PC-9 (cell line): ENCODE measurements around the gene UGGT1. TPM values are rescaled to one million over a fixed set of nuclear protein-coding genes. Genes with fewer than 3 reads are reported as not detected.

ENCODE experiments used
- BruUV-seq: library from RNA; stranded (reverse); fragments of 400-500 nt; replicated peaks from 2 replicates; lab custom pipeline; 2021; lab: Mats Ljungman, UMichigan
- CTCF ChIA-PET: fragments of 300-600 bp; sonication (Branson Sonifier 250); formaldehyde crosslinking; loops from one replicate; lab custom pipeline; 2022; ENCODE audit warnings: antibody characterized with exemption; lab: Charles Lee
- POLR2A ChIA-PET: fragments of 300-600 bp; sonication (Branson Sonifier 250); formaldehyde crosslinking; loops from one replicate; lab custom pipeline; 2022; ENCODE audit warnings: antibody characterized with exemption; ENCODE audit not compliant: unreplicated experiment; lab: Charles Lee
- DNase-seq, 2 experiments: peaks; one replicate each; pipeline versions ENCODE4 v3.0.0 to v3.0.0-alpha.2; 2015 to 2022; ENCODE audit warnings: mixed read lengths in 1 of 2
- H2AFZ ChIP-seq: fragments of 200-600 bp; sonication (generic); 2 replicates; pipeline ENCODE4 v1.8.1; 2017; ENCODE audit warnings: antibody characterized with exemption
- H3F3A ChIP-seq: fragments of 200-600 bp; sonication (generic); 2 replicates; pipeline ENCODE4 v1.8.1; 2017; ENCODE audit warnings: antibody characterized with exemption, mild to moderate bottlenecking, low read depth; ENCODE audit not compliant: insufficient read depth
- H3K27ac ChIP-seq: fragments of 200-600 bp; sonication (generic); 2 replicates; pipeline ENCODE4 v1.6.1; 2016; ENCODE audit warnings: mixed run types
- H3K27me3 ChIP-seq: fragments of 200-600 bp; sonication (generic); 2 replicates; pipeline ENCODE4 v1.6.1; 2016; ENCODE audit warnings: low read depth, mixed run types; ENCODE audit not compliant: insufficient read depth
- H3K36me3 ChIP-seq: fragments of 200-600 bp; sonication (generic); 2 replicates; pipeline ENCODE4 v1.6.1; 2016; ENCODE audit warnings: low read depth, mixed run types
- H3K4me1 ChIP-seq: fragments of 200-600 bp; sonication (generic); replicated peaks from 2 replicates; pipeline ENCODE4 v1.6.1; 2016; ENCODE audit warnings: mixed run types; ENCODE audit not compliant: insufficient read depth
- H3K4me2 ChIP-seq: fragments of 200-600 bp; sonication (generic); 2 replicates; pipeline ENCODE4 v1.6.1; 2017; ENCODE audit warnings: mixed run types
- H3K4me3 ChIP-seq: fragments of 200-600 bp; sonication (generic); 2 replicates; pipeline ENCODE4 v1.6.1; 2016; ENCODE audit warnings: mixed run types
- H3K79me2 ChIP-seq: fragments of 200-600 bp; sonication (generic); 2 replicates; pipeline ENCODE4 v1.6.1; 2017; ENCODE audit warnings: low read depth, mixed run types
- H3K9me2 ChIP-seq: fragments of 200-600 bp; sonication (generic); 2 replicates; pipeline ENCODE4 v1.8.1; 2017; ENCODE audit warnings: mild to moderate bottlenecking; ENCODE audit not compliant: insufficient read depth
- H3K9me3 ChIP-seq: fragments of 200-600 bp; sonication (generic); 2 replicates; pipeline ENCODE4 v1.8.1; 2016; ENCODE audit warnings: low read depth; ENCODE audit not compliant: insufficient read depth
- H4K20me1 ChIP-seq: fragments of 200-600 bp; sonication (generic); 2 replicates; pipeline ENCODE4 v1.8.1; 2017; ENCODE audit not compliant: insufficient read depth
- EZH2 ChIP-seq: fragments of 200-600 bp; sonication (generic); IDR thresholded peaks from 2 replicates; pipeline ENCODE4 v1.8.0; 2017; ENCODE audit warnings: antibody characterized with exemption, low read depth
- intact Hi-C: fragments of 100-400 bp; cut with micrococcal nuclease; formaldehyde crosslinking; loops from one replicate; pipeline ENCODE4 v1.10.0; 2022; ENCODE audit not compliant: unreplicated experiment
- total RNA-seq: library from RNA; stranded (reverse); gene quantifications from 2 replicates; pipeline ENCODE4 v1.2.3, GENCODE V29; 2021
- TF ChIP-seq, protein P1 (sequence below): fragments of 200-600 bp; sonication (generic); conservative IDR thresholded peaks from 2 replicates; pipeline ENCODE4 v1.6.1; 2017; ENCODE audit warnings: mixed run types, antibody characterized with exemption, mild to moderate bottlenecking, moderate library complexity

UGGT1 gene
- total RNA-seq, 1 experiment from 2014 or later: 56.9 TPM

DNA sequence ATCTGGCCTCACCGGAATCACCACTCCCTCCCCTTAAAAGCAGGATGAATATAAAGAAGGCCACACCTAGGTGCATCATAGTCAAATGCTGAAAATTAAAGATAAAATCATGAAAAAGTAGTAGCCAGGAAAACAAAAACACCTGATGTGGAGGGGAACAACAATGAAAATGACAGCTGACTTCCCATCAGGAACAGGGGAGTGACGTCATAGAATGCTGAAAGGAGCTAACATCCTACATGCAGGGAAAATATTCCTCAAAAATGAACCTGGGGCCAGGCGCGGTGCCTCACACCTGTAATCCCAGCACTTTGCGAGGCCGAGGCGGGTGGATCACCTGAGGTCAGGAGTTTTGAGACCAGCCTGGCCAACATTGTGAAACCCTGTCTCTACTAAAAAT is 108.1 kb downstream of the UGGT1 start:
- H3K4me1 ChIP-seq: no peaks in the 10 kb centered on the region
- CTCF ChIA-PET: no interaction called here
- intact Hi-C loops: no loop called here
- H3K4me2 ChIP-seq: no peak overlapping the region
- no peaks in the 10 kb centered on the region for H3K79me2 ChIP-seq
- TF ChIP-seq, protein P1, sequence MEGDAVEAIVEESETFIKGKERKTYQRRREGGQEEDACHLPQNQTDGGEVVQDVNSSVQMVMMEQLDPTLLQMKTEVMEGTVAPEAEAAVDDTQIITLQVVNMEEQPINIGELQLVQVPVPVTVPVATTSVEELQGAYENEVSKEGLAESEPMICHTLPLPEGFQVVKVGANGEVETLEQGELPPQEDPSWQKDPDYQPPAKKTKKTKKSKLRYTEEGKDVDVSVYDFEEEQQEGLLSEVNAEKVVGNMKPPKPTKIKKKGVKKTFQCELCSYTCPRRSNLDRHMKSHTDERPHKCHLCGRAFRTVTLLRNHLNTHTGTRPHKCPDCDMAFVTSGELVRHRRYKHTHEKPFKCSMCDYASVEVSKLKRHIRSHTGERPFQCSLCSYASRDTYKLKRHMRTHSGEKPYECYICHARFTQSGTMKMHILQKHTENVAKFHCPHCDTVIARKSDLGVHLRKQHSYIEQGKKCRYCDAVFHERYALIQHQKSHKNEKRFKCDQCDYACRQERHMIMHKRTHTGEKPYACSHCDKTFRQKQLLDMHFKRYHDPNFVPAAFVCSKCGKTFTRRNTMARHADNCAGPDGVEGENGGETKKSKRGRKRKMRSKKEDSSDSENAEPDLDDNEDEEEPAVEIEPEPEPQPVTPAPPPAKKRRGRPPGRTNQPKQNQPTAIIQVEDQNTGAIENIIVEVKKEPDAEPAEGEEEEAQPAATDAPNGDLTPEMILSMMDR: no peak
- TF ChIP-seq EZH2: no peak
- no TSS peak for BruUV-seq
- H4K20me1 ChIP-seq: 0 out of 2 replicates have a peak, but pooled peaks cover 4% of the 10 kb centered on the region
- no peaks in the 10 kb centered on the region for H3K27me3 ChIP-seq
- H3K9me2 ChIP-seq: no peaks in the 10 kb centered on the region
- H2AFZ ChIP-seq: no peak overlapping the region
- POLR2A ChIA-PET: no interaction called here
- no peak overlapping the region for H3K27ac ChIP-seq
- H3K9me3 ChIP-seq: no peaks in the 10 kb centered on the region
- no peaks in the 10 kb centered on the region for H3F3A ChIP-seq
- no peaks in the 10 kb centered on the region for H3K36me3 ChIP-seq
- DNase-seq: no peak
- H3K4me3 ChIP-seq: no peak overlapping the region

DNA sequence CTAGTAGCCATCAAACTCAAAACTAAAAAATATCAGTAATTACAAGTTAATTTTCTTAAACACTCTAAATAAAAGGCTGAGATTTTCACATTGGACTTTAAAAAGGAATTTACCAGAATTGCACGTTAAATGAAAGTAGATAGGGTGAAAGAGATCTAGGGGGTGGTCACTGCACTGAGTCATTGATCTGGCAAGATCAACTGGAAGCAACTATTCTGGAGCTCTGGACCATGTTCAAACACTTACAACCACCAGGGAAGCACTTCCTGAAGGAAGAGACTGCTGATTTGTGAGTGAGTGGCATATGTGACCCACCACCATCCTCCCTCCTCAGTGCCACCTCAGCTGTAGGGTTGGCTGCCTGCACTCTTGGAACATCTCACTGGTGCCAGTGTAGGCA is 111.8 kb downstream of the UGGT1 start:
- Histone ChIP-seq H3K27ac (no peak overlapping the region), H3K27me3 (peaks cover 12% of the 10 kb centered on the region), H3K9me2 (no peaks in the 10 kb centered on the region), H3F3A (no peaks in the 10 kb centered on the region), H3K9me3 (0 out of 2 replicates have a peak, but pooled peaks cover 7% of the 10 kb centered on the region), H3K4me3 (no peak overlapping the region), H3K36me3 (no peaks in the 10 kb centered on the region), H3K4me1 (no peaks in the 10 kb centered on the region), H4K20me1 (no peaks in the 10 kb centered on the region), H3K79me2 (no peaks in the 10 kb centered on the region), H2AFZ (no peak overlapping the region), H3K4me2 (no peak overlapping the region)
- intact Hi-C loops: no loop called here
- BruUV-seq: no TSS peak
- TF ChIP-seq EZH2: no peak
- TF ChIP-seq, protein P1: no peak
- no peak for DNase-seq
- POLR2A ChIA-PET: no interaction called here
- CTCF ChIA-PET: interaction anchor here (0.6 kb wide), 1 partner anchor 193 kb away, joined by 7 read pairs; no protein-coding TSS in a partner anchor

DNA sequence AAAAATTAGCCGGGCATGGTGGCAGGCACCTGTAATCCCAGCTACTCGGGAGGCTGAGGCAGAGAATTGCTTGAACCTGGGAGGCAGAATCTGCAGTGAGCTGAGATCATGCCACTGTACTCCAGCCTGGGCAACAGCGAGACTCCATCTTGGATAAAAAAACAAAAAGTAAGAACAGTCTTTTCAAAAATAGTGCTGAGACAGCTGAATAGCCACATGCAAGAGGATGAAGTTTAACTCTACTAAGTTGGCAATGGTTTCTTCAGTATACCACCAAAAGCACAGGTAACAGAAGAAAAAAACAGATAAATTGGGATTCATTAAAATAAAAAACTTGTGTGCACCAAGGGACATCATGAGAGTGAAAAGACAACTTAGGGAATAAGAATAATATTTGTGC is 115.2 kb downstream of the UGGT1 start:
- Histone ChIP-seq H3K27ac (no peak overlapping the region), H3K9me2 (no peaks in the 10 kb centered on the region), H3K4me1 (no peaks in the 10 kb centered on the region), H3K27me3 (peaks cover 42% of the 10 kb centered on the region), H2AFZ (no peak overlapping the region), H3K4me3 (no peak overlapping the region), H3F3A (no peaks in the 10 kb centered on the region), H3K79me2 (no peaks in the 10 kb centered on the region), H4K20me1 (no peaks in the 10 kb centered on the region), H3K36me3 (no peaks in the 10 kb centered on the region), H3K9me3 (0 out of 2 replicates have a peak, but pooled peaks cover 7% of the 10 kb centered on the region), H3K4me2 (no peak overlapping the region)
- DNase-seq: no peak
- ChIA-PET CTCF (no interaction called here), POLR2A (no interaction called here)
- intact Hi-C loops: no loop called here
- no TSS peak for BruUV-seq
- TF ChIP-seq EZH2: no peak
- TF ChIP-seq, protein P1: no peak
